Anterior cingulate cortex (tissue), 58 donors: ENCODE measurements around the gene PTPN14.
"Not testable (repeated sequence)": the region's sequence is repeated elsewhere in the genome, so short reads cannot be mapped to it uniquely, and the experiment has no call there.

Experiments
- DNase-seq, 58 donors: peaks; one replicate each; lab custom pipeline; 2025; lab: John Stamatoyannopoulos, UW

Gene PTPN14

DNA sequence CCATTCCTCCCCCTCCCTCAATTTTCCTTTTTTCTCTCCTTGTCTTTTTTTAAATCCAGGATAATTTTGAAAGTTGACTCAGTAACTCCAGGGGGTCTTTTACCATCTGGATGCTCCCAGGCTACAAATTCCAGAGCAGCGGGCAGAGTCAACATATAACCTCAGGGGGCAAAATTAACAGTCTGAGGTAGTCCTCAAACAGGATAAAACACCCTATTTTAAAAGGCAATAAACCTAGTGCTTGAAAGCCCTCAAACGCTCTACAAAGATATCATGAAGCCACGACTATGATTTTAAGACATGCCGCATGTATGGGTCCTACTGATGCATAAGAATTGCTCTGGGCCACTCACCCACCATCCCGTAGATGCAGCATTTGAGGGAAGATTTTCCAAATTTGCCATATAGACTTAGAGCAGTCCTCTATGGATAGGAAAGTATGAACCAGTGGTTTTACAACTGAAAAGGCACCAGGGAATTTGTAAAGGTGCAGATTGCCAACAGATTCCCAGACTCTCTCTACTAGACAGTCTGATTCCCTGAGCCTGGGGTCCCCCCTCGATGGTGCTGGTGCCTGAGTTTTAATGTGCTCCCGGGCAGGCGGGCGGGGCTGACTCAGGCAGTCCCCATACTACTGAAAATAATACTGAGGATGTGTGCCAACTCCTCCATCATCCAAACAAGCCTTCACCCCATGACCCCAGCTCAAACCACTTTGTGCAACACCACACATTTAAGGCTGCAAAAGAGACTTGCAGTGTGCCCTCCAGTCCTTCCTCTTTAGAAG lies 37.2 kb downstream of the PTPN14 start:
- DNase-seq, result peak in 1 of 58 donors; percentile 4

DNA sequence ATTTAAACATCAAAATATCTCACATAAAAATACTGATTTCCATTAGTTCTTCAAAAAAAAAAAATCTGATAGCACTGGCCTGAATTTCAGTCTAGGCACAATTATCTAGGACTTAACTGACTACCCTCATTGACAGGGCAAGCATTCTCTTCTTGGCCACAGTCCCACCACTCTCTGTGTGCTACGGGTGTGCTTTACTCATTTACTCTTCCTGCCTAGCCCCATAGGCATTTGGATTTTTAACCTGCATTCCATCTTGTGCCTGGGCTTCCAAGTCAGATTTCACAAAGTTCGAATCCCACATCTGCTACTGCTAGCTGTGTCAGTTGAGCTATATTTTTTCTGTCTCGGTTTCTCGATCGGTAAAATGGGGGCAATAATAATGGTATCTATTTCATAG lies 38.0 kb downstream of the PTPN14 start:
- DNase-seq, result no peak

DNA sequence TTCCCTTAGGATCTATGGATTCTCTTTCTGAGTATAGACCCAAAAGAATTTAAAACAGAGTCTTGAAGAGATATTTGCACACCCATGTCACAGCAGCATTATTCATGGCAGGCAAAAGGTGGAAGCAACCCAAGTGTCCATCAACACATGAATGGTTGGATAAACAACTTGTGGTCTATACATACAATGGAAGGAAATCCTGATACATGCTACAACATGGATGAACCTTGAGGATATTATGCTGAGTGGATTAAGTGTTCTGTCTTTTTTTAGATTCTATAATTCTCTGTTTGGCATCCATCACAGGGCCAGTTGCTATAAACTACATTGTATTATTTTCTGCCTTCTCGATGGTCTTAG lies 39.8 kb downstream of the PTPN14 start:
- no peak for DNase-seq

DNA sequence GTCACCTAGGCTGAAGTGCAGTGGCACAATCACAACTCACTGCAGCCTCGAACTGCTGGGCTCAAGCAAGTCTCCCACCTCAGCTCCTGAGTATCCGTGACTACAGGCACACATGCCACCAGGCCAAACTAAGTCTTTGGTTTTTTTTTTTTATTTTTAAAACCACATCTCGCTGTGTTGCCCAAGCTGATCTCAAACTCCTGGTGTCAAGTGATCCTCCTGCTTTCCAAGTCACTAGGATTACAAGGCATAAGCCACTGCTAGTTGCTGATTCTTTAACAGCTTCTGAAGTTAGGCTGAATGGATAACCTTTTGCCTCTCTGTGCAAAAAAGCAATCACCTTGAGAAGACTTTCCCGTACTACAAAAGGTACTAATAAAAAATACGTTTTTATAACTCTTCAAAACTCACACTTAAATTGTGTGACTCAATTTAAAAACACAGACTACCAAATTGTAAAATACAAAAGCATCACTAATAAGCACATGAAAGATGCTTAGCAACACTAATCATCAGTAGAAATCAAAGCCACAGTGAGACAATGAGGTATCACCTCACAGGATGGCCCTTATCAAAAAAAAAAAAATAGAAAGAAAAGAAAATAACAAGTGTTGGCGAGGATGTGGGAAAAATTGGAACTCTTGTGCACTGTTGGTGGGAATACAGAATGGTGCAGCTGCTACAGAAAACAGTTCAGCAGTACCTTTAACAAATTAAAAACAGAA lies 40.3 kb downstream of the PTPN14 start:
- no peak for DNase-seq

DNA sequence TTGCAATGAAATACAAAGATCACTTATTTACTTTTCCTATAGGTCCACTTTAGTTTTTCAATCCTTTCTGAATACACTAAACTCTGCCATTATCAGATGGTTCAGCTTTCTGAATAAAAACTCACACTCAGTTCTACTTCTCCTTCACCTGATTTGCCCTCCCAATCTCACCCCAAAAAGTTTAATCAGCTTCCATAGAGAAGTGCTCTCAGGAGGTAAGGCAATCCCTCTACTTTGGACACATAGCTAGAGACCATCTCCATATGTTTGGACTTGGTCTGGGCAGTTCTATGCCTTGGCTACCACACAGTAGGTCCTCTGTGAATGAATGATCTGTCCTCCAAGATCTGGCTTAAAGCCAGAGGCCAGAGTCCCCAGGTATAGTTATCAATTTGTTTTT lies 40.9 kb downstream of the PTPN14 start:
- no peak for DNase-seq

DNA sequence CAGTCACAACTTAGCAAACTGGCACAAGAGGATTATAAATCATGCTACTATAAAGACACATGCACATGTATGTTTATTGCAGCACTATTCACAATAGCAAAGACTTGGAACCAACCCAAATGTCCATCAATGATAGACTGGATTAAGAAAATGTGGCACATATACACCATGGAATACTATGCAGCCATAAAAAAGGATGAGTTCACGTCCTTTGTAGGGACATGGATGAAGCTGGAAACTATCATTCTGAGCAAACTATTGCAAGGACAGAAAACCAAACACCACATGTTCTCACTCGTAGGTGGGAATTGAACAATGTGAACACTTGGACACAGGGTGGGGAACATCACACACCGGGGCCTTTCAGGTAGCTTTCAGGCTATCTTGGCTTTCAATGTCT lies 41.8 kb downstream of the PTPN14 start:
- DNase-seq, result not testable (repeated sequence)

DNA sequence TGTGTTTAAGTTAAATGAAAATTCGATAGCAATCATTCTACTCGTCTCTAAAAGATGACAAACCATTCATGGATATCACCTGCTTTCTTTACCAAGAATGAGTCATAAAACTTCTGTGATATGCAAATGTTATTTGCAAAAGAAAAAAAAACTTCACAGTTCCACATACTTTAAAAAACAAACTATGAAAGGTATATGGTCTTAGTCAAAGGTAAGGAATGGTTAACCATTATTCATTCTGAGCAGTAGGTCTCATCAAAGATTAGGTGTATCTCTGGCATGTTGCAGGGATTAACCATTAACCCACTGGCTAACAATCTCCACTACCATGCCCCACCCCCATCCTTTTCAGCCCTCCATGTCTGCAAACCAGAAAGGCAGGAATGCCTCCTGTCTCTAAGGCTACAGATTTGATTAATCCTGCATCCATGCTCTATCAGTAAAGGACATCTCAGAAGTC lies 44.4 kb downstream of the PTPN14 start:
- DNase-seq, result no peak

DNA sequence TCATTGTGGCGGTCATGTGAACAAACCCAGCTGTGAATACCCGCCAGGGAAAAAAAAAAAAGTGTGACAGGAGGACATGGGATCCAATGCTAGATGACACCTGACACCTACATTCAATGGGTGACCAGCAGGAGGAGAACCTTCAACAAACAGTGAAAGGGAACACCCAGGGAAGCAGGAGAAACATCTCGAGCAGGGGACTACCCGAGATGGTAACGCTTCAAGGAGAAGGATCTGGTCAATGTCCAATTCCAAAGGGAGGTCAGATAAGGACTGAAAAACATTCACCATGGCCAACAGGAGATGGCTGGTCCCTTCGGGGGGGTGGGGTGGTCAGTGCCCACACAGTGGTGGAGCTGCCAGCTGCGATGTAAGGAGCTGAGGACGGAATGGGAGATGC lies 46.3 kb downstream of the PTPN14 start:
- DNase-seq, result no peak

DNA sequence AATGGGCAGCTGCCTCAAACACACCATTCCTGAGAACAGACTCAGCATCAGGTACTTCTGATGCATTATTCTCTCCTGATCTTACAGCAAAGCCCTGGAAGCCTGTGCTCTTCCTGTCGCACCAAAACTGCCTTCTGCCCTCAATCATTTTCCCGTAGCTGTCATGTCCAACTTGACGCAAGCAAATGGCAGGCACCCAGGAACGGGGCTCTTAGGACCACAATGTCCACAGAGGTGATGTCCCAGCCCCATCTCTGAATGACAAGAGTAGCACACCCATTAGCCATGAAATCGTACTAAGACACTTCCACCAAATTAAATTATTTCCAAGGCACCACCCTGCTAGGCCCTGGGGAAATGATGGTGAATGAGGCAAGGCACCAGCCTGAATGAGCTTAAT lies 47.1 kb downstream of the PTPN14 start:
- DNase-seq, result no peak

DNA sequence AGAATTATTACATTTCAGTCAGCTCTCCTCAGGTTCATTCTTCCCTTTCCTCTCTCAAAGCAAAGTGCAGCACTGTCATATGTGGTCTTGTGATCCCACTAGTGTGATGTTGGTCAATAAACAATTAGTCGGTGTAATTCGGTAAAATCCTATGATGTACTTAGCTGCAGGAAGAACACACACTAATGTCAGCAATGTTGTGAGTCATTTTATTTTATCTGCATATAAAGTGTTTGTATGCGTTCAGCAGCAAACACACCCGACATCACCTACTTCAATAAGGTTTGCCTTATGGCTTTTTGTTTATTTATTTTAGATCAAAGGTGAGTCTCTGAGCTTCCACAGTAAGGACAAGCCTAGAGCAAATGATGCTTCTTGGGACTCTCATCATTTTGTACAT lies 47.8 kb downstream of the PTPN14 start:
- DNase-seq, result no peak

DNA sequence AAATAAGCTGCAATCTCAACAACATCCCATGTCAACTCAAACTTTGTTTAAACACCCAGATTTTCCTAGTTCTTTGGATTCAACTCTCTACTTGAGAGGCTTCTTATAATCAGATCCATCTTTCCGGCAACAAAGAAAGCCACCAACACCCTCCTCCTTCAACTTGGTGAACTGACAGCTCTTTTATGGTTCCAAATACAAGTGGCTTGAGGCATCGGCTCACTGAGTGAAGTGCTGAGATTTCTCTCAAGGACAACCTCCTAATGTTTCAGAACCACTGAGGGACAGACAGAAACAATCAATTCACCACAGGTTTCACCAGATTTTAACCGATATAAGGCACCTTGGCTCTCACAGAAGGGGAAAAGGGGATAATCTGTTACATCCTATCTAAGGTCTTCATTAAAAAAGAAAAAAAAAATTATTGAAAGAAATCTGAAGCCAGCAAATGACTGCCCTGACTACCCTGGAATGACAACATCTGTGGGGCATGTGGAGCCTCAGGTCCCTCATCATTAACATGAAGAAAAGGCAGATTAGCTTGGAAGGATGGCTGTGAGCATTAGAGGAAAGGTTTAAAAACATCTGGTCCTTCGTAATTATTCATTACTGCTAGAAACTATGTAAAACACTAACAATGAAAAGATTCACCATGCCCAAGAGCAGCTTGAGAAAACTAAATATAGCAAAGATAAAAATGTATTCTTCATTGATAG lies 50.9 kb downstream of the PTPN14 start:
- no peak for DNase-seq

DNA sequence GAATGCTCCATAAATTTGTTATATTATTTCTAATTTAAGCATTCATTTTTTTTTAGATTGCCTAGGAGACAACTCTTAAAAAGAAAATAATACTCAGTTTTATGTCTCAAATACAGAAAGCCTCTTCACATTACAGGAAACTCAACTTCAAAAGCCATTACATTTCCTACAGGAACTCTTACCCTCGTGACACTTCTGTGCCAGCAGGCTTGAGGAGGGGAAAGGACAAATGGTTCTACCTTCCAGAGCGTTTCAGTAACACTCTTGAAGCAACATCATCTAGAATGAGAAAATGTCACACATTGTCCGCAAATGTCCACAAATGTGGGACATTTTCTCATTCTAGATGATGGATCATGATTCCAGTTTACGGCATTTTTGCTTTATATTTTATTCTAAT lies 51.7 kb downstream of the PTPN14 start:
- no peak for DNase-seq

DNA sequence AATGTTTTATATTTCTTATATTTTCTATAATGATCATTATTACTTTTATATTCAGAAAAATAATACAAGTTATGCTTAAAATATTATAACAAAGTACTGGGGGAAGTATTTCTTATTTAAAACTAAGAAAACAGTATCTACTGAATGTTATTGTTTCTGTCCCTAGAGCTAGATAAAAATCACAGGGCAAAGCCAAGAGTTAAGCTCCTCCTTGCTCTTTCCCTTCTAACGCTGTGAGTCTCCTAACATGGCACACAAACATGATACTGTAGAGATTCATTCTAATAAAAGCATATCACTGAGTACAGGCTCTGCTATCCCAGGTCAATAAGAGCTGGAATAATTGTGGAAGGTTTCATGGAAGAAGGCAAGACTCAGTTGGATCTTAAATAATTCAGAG lies 53.4 kb downstream of the PTPN14 start:
- no peak for DNase-seq

DNA sequence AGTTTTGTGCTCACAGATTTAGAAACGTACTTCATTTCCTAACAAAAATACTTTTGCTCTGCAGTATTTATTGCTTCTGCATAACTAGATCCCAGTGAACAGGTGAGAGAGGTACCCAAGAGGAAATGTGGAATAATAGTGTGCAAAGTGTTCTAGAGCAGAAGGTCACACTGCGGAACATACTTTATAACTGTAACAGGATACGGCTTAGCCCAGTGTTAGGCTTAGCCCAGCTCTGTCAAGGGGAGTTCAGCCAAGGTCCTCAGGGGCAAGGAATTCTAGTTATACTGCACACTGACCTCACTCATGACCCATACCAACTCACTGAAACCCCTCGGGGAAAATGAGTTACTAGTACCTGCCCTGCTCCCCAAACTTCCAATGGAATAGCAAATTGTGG lies 55.3 kb downstream of the PTPN14 start:
- no peak for DNase-seq

DNA sequence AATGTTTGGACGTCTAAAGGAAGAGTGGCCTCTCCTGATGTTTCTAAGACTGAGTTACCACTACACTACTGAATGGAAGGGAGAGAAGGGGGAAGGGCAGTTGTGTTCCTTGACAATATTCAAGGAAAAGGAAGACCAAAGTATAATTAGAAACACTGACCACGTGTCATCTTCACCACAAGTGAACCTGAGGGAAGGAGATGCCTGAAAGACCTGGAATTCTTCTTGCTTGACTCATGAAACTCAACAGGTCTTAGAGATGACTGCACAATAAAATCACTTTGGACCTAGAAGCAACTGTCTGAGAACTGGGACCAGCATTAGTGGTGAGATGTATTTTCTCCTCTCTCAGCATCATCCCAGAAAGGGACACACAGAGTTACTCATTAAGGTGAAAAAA lies 56.7 kb downstream of the PTPN14 start:
- no peak for DNase-seq

DNA sequence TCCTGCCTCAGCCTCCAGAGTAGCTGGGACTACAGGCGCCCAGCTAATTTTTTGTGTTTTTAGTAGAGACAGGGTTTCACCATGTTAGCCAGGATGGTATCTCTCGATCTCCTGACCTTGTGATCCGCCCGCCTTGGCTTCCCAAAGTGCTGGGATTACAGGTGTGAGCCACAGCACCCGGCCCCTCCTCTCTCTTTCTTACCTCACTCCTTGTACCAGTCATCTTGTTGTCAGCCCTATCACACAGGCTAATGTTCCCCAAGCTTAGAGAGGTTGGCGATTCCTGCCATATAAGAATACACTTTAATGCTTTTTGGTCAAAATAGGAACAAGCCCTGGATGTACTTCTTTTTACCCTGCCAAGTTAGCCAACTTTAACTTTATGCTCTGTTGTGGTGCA lies 57.2 kb downstream of the PTPN14 start:
- not testable (repeated sequence) for DNase-seq

DNA sequence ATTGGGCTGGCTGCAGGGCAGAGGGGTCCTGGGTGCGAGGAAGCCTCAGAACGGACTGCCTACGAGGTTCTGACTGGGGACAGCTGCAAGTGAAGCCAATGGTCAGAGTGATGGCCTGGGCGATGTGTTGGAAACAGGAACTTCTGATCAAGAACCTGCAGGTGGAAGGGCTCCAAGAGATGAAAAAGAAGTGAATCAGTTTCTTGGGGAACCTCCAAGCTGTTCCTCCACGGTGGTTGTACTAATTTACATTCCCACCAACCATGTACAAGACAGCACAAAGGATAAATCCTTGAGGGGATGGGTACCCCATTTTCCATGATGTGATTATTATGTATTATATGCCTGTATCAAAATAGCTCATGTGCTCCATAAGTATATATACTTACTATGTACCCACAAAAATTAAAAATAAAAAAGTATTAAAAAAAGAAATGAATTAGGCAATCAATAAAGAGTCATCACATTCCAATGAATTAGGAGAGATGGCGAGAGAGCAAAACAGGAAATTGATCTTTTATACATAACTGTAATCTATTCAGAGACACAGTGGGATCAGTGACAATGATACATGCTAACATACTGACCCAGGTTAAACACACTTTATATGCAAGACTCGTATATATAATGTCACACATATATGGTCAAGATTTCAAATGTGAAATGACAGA lies 58.1 kb downstream of the PTPN14 start:
- DNase-seq, result no peak

DNA sequence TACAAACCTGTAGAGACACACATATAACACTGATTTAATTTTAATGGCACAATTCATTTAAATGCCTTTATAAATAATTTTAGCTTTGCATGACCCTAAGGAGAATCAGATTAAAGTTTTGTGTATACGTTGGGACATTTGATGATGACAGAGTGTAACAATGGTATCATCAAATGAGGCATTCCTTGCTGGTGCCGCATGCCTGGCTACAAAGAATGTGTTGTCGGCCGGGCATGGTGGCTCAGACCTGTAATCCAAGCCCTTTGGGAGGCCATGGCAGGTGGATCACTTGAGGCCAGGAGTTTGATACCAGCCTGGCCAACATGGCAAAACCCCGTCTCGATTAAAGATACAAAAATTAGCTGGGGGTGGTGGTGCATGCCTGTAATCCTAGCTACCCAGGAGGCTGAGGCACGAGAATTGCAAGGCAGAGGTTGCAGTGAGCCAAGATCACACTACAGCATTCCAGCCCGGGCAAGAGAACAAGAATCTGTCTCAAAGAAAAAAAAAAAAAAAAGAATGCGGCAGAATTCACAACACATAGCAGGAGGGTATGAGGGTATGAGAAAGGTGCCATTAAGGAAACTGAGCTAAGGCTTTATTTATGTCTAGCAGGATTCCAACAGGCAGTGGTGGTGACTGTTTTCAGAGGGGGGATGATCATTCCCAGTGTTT lies 58.9 kb downstream of the PTPN14 start:
- no peak for DNase-seq

DNA sequence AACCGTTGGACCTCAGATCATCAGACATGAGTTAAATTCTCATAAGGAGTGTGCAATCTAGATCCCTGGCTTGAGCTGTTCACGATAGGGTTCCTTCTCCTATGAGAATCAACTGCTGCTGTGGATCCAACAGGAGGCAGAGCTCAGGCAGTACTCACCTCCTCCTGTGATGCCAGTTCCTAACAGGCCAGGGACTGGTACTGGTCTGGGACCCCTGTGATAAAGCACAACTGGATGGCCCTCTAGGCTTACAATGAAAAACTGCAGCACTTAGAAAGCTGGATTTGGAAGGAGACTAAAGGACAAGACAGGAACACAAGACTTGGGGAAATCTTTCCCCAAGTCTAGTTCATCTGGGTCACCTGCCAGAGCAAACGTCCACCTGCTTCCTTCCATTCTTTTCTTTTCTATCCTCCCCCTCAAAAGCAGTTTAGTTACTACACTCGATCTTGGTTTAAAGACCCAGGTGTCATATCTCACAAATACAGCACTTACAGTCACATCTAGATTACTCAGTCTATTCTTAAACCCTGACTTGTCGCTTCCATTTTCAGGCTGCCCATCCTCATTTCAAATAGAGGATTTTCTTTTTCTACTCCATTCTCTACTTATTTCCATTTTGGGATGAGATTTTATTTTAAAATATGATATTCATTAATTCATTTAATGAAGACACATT lies 59.8 kb downstream of the PTPN14 start:
- no peak for DNase-seq

DNA sequence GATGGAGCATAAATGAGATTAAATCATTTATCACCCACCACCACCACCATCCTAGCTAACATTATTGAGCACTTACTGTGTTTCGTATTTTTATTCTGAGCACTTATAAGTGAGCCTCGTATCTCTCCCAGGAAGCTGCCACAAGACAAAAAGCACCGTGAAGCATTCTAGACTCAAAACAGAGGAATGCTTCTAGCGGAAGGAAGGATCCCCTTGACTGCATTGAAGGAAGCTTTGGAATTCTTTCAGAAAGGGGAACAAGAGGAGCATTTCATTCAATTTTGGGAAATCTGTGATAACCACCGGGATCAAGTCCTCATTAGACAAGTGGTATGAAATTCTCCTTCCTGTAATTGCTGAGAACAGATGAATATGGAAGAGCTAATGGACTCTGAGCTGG lies 66.3 kb downstream of the PTPN14 start:
- DNase-seq, result no peak
